H7 (cell line): ENCODE measurements around the gene GRAMD2A. TPM values are rescaled to one million over a fixed set of nuclear protein-coding genes. Genes with fewer than 3 reads are reported as not detected.
A peak's percentile ranks its signal among the peaks of the same experiment; 100 is the strongest.

ENCODE experiments used
- DNase-seq: peaks from one replicate; pipeline ENCODE4 v3.0.0; 2012
- H3K27me3 ChIP-seq: 2 replicates; pipeline ENCODE4 v1.6.0; 2011; ENCODE audit warnings: mild to moderate bottlenecking, low read length; ENCODE audit not compliant: control insufficient read depth, insufficient read depth
- H3K36me3 ChIP-seq: replicated peaks from 2 replicates; pipeline ENCODE4 v1.5.1; 2011; ENCODE audit warnings: low read length; ENCODE audit not compliant: control insufficient read depth, insufficient read depth
- H3K4me3 ChIP-seq: 2 replicates; pipeline ENCODE4 v1.5.1; 2011; ENCODE audit warnings: low read depth, mild to moderate bottlenecking, control low read depth, low read length, moderate library complexity; ENCODE audit not compliant: insufficient read depth
- total RNA-seq: library from RNA; depleted of rRNA; stranded (reverse); fragments of >200 nt; shearing (Covaris generic); gene quantifications from 2 replicates; pipeline ENCODE4 v1.2.3, GENCODE V29; 2014

Gene GRAMD2A
- total RNA-seq, 1 experiment from 2014 or later = 0.17 TPM

GRCh38 chr15:72155635-72156616, 41.7 kb downstream of the GRAMD2A start:
- Histone ChIP-seq H3K4me3 (no peak overlapping the region), H3K27me3 (no peaks in the 10 kb centered on the region), H3K36me3 (no peaks in the 10 kb centered on the region)
- DNase-seq = peak; percentile 83

GRCh38 chr15:72155003-72155621, 42.5 kb downstream of the GRAMD2A start:
- Histone ChIP-seq H3K36me3 (no peaks in the 10 kb centered on the region), H3K4me3 (no peak overlapping the region), H3K27me3 (no peaks in the 10 kb centered on the region)
- no peak for DNase-seq

- DNase-seq = no peak
- Histone ChIP-seq H3K36me3 (no peaks in the 10 kb centered on the region), H3K4me3 (no peak overlapping the region), H3K27me3 (no peaks in the 10 kb centered on the region)
Measured at GRCh38 chr15:72154316-72154715, 43.3 kb downstream of the GRAMD2A start.

- H3K27me3 ChIP-seq = no peaks in the 10 kb centered on the region
- H3K4me3 ChIP-seq = no peak overlapping the region
- no peak for DNase-seq
- H3K36me3 ChIP-seq = no peaks in the 10 kb centered on the region
Measured at GRCh38 chr15:72153269-72154000, 44.2 kb downstream of the GRAMD2A start.

- Histone ChIP-seq H3K36me3 (no peaks in the 10 kb centered on the region), H3K27me3 (no peaks in the 10 kb centered on the region)
- DNase-seq = no peak
Measured at GRCh38 chr15:72147418-72147817, 50.2 kb downstream of the GRAMD2A start.

GRCh38 chr15:72146934-72147333, 50.7 kb downstream of the GRAMD2A start:
- H3K27me3 ChIP-seq = no peaks in the 10 kb centered on the region
- no peak for DNase-seq
- no peaks in the 10 kb centered on the region for H3K36me3 ChIP-seq
- H3K4me3 ChIP-seq = no peak overlapping the region

More at GRCh38 chr15:72147418-72147817, 50.2 kb downstream of the GRAMD2A start:
- H3K4me3 ChIP-seq = no peak overlapping the region

GRCh38 chr15:72146221-72146620, 51.4 kb downstream of the GRAMD2A start:
- DNase-seq = no peak
- Histone ChIP-seq H3K36me3 (no peaks in the 10 kb centered on the region), H3K27me3 (no peaks in the 10 kb centered on the region), H3K4me3 (no peak overlapping the region)

- Histone ChIP-seq H3K4me3 (no peak overlapping the region), H3K36me3 (no peaks in the 10 kb centered on the region), H3K27me3 (no peaks in the 10 kb centered on the region)
- DNase-seq = no peak
Measured at GRCh38 chr15:72141171-72142084, 56.2 kb downstream of the GRAMD2A start.

- Histone ChIP-seq H3K27me3 (no peaks in the 10 kb centered on the region), H3K36me3 (no peaks in the 10 kb centered on the region), H3K4me3 (no peak overlapping the region)
- no peak for DNase-seq
Measured at GRCh38 chr15:72140088-72140487, 57.5 kb downstream of the GRAMD2A start.

- Histone ChIP-seq H3K27me3 (no peaks in the 10 kb centered on the region), H3K4me3 (no peak overlapping the region), H3K36me3 (no peaks in the 10 kb centered on the region)
- DNase-seq = no peak
Measured at GRCh38 chr15:72139667-72140066, 57.9 kb downstream of the GRAMD2A start.

- H3K27me3 ChIP-seq = no peaks in the 10 kb centered on the region
- no peak overlapping the region for H3K4me3 ChIP-seq
- no peaks in the 10 kb centered on the region for H3K36me3 ChIP-seq
- DNase-seq = no peak
Measured at GRCh38 chr15:72136170-72137051, 61.2 kb downstream of the GRAMD2A start.

- no peak for DNase-seq
- Histone ChIP-seq H3K36me3 (no peaks in the 10 kb centered on the region), H3K4me3 (no peak overlapping the region), H3K27me3 (no peaks in the 10 kb centered on the region)
Measured at GRCh38 chr15:72135719-72136118, 61.9 kb downstream of the GRAMD2A start.

- Histone ChIP-seq H3K36me3 (no peaks in the 10 kb centered on the region), H3K27me3 (no peaks in the 10 kb centered on the region), H3K4me3 (no peak overlapping the region)
- no peak for DNase-seq
Measured at GRCh38 chr15:72133211-72133610, 64.4 kb downstream of the GRAMD2A start.
